SK-N-SH (cell line): ENCODE data around the gene NCS1. TPM values are rescaled to one million over a fixed set of nuclear protein-coding genes. Genes with fewer than 3 reads are reported as not detected.

Experiments
- CTCF ChIA-PET: fragments of 300-600, 350-600 bp; formaldehyde crosslinking; extraction: SDS; loops from one replicate; lab custom pipeline; 2021; lab: Yijun Ruan, JAX
- POLR2A ChIA-PET: fragments of 350-600 bp; sonication (Branson Sonifier 250); formaldehyde crosslinking; extraction: SDS; loops from one replicate; lab custom pipeline; 2020; ENCODE audit warnings: antibody characterized with exemption, inconsistent platforms; lab: Yijun Ruan, JAX
- DNase-seq: peaks from one replicate; pipeline ENCODE4 v3.0.0; 2012
- H2AFZ ChIP-seq: fragments of 200-600 bp; sonication (generic); 2 replicates; pipeline ENCODE4 v1.8.1; 2016; ENCODE audit warnings: antibody characterized with exemption, mild to moderate bottlenecking, low read depth
- H3F3A ChIP-seq: fragments of 200-600 bp; sonication (generic); replicated peaks from 2 replicates; pipeline ENCODE3; 2016; ENCODE audit warnings: antibody characterized with exemption, mild to moderate bottlenecking; ENCODE audit not compliant: insufficient read depth
- H3K27ac ChIP-seq, 2 experiments: fragments of 200-500 bp in 1 of 2; fragments of 200-600 bp in 1 of 2; sonication (Bioruptor generic) in 1 of 2; sonication (generic), shearing (Covaris generic) in 1 of 2; 2 replicates each; pipeline versions ENCODE4 v1.5.1 to v1.6.1; 2014 to 2016; ENCODE audit warnings: low read depth in 2 of 2, inconsistent platforms in 1 of 2, low read length in 1 of 2, mild to moderate bottlenecking in 1 of 2, mixed read lengths in 1 of 2
- H3K27me3 ChIP-seq: fragments of 200-600 bp; sonication (generic), shearing (Covaris generic); 2 replicates; pipeline ENCODE4 v1.6.1; 2016; ENCODE audit warnings: mixed run types; ENCODE audit not compliant: insufficient read depth
- H3K36me3 ChIP-seq, 2 experiments: fragments of 200-500 bp in 1 of 2; fragments of 200-600 bp in 1 of 2; sonication (Bioruptor generic) in 1 of 2; sonication (generic) in 1 of 2; replicated peaks in 1 of 2; 2 replicates each; pipeline versions ENCODE3 to v1.5.1; 2014 to 2016; ENCODE audit warnings: low read length in 1 of 2, mild to moderate bottlenecking in 1 of 2; ENCODE audit not compliant: insufficient read depth in 2 of 2, control insufficient read depth in 1 of 2
- H3K4me1 ChIP-seq, 2 experiments: fragments of 200-500 bp in 1 of 2; fragments of 200-600 bp in 1 of 2; sonication (Bioruptor generic) in 1 of 2; sonication (generic), shearing (Covaris generic) in 1 of 2; 2 replicates each; pipeline versions ENCODE4 v1.5.1 to v1.6.1; 2014 to 2016; ENCODE audit warnings: low read depth in 1 of 2, low read length in 1 of 2, mixed run types in 1 of 2; ENCODE audit not compliant: insufficient read depth in 2 of 2, control insufficient read depth in 1 of 2
- H3K4me2 ChIP-seq: fragments of 200-600 bp; sonication (generic), shearing (Covaris generic); 2 replicates; pipeline ENCODE4 v1.6.1; 2017; ENCODE audit warnings: mixed run types
- H3K4me3 ChIP-seq, 2 experiments: fragments of 200-500 bp in 1 of 2; fragments of 200-600 bp in 1 of 2; sonication (Bioruptor generic) in 1 of 2; sonication (generic), shearing (Covaris generic) in 1 of 2; 2 replicates each; pipeline versions ENCODE4 v1.5.1 to v1.8.1; 2014 to 2016; ENCODE audit warnings: low read depth in 2 of 2, inconsistent platforms in 1 of 2, low read length in 1 of 2, mild to moderate bottlenecking in 1 of 2, mixed read lengths in 1 of 2, moderate library complexity in 1 of 2
- H3K79me2 ChIP-seq: fragments of 200-600 bp; sonication (generic); 2 replicates; pipeline ENCODE4 v1.8.1; 2017; ENCODE audit warnings: mild to moderate bottlenecking; ENCODE audit not compliant: insufficient read depth
- H3K9ac ChIP-seq: fragments of 200-600 bp; sonication (generic); 2 replicates; pipeline ENCODE4 v1.6.1; 2017; ENCODE audit warnings: mixed run types
- H3K9me2 ChIP-seq: fragments of 200-600 bp; sonication (generic); 2 replicates; pipeline ENCODE4 v1.6.1; 2017; ENCODE audit warnings: mixed run types
- H3K9me3 ChIP-seq: fragments of 200-600 bp; sonication (generic); 2 replicates; pipeline ENCODE4 v1.6.1; 2017; ENCODE audit warnings: mixed run types, mild to moderate bottlenecking, moderate library complexity
- H4K20me1 ChIP-seq: fragments of 200-600 bp; sonication (generic); 2 replicates; pipeline ENCODE4 v1.6.1; 2017; ENCODE audit warnings: mild to moderate bottlenecking, mixed run types; ENCODE audit not compliant: insufficient read depth
- CHD2 ChIP-seq: fragments of 150-350 bp; IDR thresholded peaks from 2 replicates; pipeline ENCODE4 v1.6.1; 2018; ENCODE audit warnings: low read length; ENCODE audit not compliant: partially characterized antibody
- EZH2phosphoT487 ChIP-seq: fragments of 200-600 bp; sonication (generic); IDR thresholded peaks from 2 replicates; pipeline ENCODE4 v1.6.1; 2017; ENCODE audit warnings: low read depth, mixed run types, mild to moderate bottlenecking, antibody characterized with exemption, moderate library complexity, borderline replicate concordance
- FOSL2 ChIP-seq: IDR thresholded peaks from 2 replicates; pipeline ENCODE4 v1.4.0; 2012; ENCODE audit warnings: low read depth, mild to moderate bottlenecking, moderate library complexity, borderline replicate concordance
- IRF3 ChIP-seq: fragments of 150-350 bp; IDR thresholded peaks from 2 replicates; pipeline ENCODE4 v1.6.1; 2016; ENCODE audit warnings: mild to moderate bottlenecking, low read depth, low read length
- MXI1 ChIP-seq: IDR thresholded peaks from 2 replicates; pipeline ENCODE4 v1.6.1; 2012; ENCODE audit warnings: mild to moderate bottlenecking, low read depth, low read length, improper control_type of control experiment
- NFIC ChIP-seq: IDR thresholded peaks from 2 replicates; pipeline ENCODE4 v1.4.0; 2012; ENCODE audit warnings: borderline replicate concordance
- NRF1 ChIP-seq: IDR thresholded peaks from 2 replicates; pipeline ENCODE4 v1.6.1; 2012; ENCODE audit warnings: low read depth, mild to moderate bottlenecking, low read length
- REST ChIP-seq: IDR thresholded peaks from 2 replicates; pipeline ENCODE4 v1.6.1; 2012; ENCODE audit warnings: mild to moderate bottlenecking, low read depth, low read length, moderate library complexity
- TAF1 ChIP-seq: IDR thresholded peaks from 2 replicates; pipeline ENCODE4 v1.6.1; 2012; ENCODE audit warnings: low read depth, mild to moderate bottlenecking, low read length, moderate library complexity, borderline replicate concordance
- USF1 ChIP-seq: IDR thresholded peaks from 2 replicates; pipeline ENCODE4 v1.4.0; 2012; ENCODE audit warnings: low read depth, borderline replicate concordance
- USF2 ChIP-seq: fragments of 150-350 bp; IDR thresholded peaks from 2 replicates; pipeline ENCODE4 v1.6.1; 2017; ENCODE audit warnings: antibody characterized with exemption, low read length, low read depth, borderline replicate concordance
- WGBS: methylation state at CpG from one replicate; pipeline ENCODE4 v1.1.6; 2017; ENCODE audit warnings: low lambda C conversion rate; 5-methylcytosine and 5-hydroxymethylcytosine counted together
- polyA plus RNA-seq, 3 experiments: library from polyadenylated mRNA; depleted of rRNA; stranded (reverse); fragments of >200 nt; gene quantifications; 2 replicates each; pipeline ENCODE4 v1.2.3, GENCODE V29; 2012

Gene NCS1
- polyA plus RNA-seq, 1 of the 3 experiments (the other 2 are of a cell fraction), result 40.6 TPM

- no peaks in the 10 kb centered on the region for H4K20me1 ChIP-seq
- WGBS, result 96% methylated on average over 10 of the region's 12 CpGs
- TF ChIP-seq REST, result no peak
- TF ChIP-seq TAF1, result no peak
- no peak for TF ChIP-seq IRF3
- TF ChIP-seq FOSL2, result no peak
- no peak for TF ChIP-seq CHD2
- no peak for TF ChIP-seq EZH2phosphoT487
- TF ChIP-seq NRF1, result no peak
- no peak for TF ChIP-seq NFIC
- no peak for TF ChIP-seq USF2
- no peak for TF ChIP-seq MXI1
- TF ChIP-seq USF1, result no peak
- POLR2A ChIA-PET, result no interaction called here
- CTCF ChIA-PET, result interaction anchor here (0.9 to 3.7 kb wide), 4 partner anchors 14 to 34 kb away, joined by 3 to 18 read pairs (median 8); no protein-coding TSS in a partner anchor
- H3K4me1 ChIP-seq, result peaks cover 23 to 36% of the 10 kb centered on the region in 2 experiments; a peak in 3 of 4 replicates
- H3F3A ChIP-seq, result peaks cover 21% of the 10 kb centered on the region
- H3K27ac ChIP-seq, result no peak overlapping the region
- no peaks in the 10 kb centered on the region for H3K79me2 ChIP-seq
- no peaks in the 10 kb centered on the region for H3K27me3 ChIP-seq
- H3K4me2 ChIP-seq, result no peak overlapping the region
- no peak for DNase-seq
- no peaks in the 10 kb centered on the region for H3K9me3 ChIP-seq
- peaks cover 0 to under 1% of the 10 kb centered on the region in 2 experiments for H3K36me3 ChIP-seq
- H3K9ac ChIP-seq, result no peak overlapping the region
- H2AFZ ChIP-seq, result no peak overlapping the region
- H3K9me2 ChIP-seq, result no peaks in the 10 kb centered on the region
- no peak overlapping the region for H3K4me3 ChIP-seq
Measured at GRCh38 chr9:130142056-130142455, 30.1 kb upstream of the NCS1 start.
